Measurements from ENCODE around the gene ADAD2. TPM values are rescaled to one million over a fixed set of nuclear protein-coding genes. Genes with fewer than 3 reads are reported as not detected.

The ADAD2 gene
- total RNA-seq, 1 donor from 2014 or later = not detected

DNA sequence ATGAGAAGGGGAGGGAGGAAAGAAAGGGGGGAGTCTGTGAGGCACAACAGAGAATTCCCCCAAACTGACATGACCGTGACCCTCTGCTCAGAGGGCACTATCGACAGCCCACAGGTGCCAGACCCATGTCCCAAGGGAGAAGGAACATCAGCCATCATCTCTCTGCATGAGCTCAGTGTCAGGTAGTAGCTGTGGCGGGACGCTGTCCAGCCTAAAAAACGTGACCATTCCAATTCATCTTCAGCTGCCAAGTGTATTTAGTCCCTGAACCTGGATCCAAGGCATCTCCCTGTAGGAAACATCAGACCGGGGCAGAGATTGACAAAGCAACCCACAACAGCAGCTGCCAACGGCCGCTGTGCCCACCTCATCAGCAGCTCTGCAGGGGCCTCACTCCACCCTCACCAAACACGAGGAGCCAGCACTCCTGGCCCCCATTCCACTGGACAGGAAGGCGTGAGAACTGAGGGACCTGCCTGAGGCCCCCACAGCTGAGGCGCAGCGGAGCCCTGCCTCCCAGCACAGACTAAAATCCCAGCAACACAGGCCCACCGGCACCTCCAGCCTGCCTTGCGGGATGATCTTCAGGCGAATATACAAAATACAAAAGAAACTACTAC lies 12.7 kb upstream of the ADAD2 start:
- Histone ChIP-seq H3K9ac (ENCODE audit: low read length) (no peak overlapping the region), H3K9me3 (ENCODE audit: insufficient read depth, low read depth, low read length) (no peaks in the 10 kb centered on the region), H3K36me3 (ENCODE audit: insufficient read depth, low read length) (no peaks in the 10 kb centered on the region), H3K79me2 (ENCODE audit: insufficient read depth, low read length) (peaks cover 6% of the 10 kb centered on the region), H3K4me3 (ENCODE audit: insufficient read depth, low read depth, low read length) (no peak overlapping the region), H3K4me1 (ENCODE audit: insufficient read depth, low read length) (peaks cover 18% of the 10 kb centered on the region), H4K20me1 (ENCODE audit: insufficient read depth, low read length) (peaks cover 32% of the 10 kb centered on the region), H3K27me3 (ENCODE audit: insufficient read depth, low read length) (no peaks in the 10 kb centered on the region), H3K4me2 (ENCODE audit: low read length) (peak overlapping the region; percentile 71), H3K27ac (ENCODE audit: low read depth, low read length) (peak overlapping the region; percentile 43), H2AFZ (ENCODE audit: low read depth, low read length) (no peak overlapping the region)
- no peaks in the 10 kb centered on the region for H3K27me3 Mint-ChIP-seq (ENCODE audit: low read depth, unreplicated experiment)
- FAIRE-seq (no peak), DNase-seq (ENCODE audit: low read depth) (no peak)
- H3K36me3 Mint-ChIP-seq (ENCODE audit: low read depth, unreplicated experiment) = peaks cover 6% of the 10 kb centered on the region
- H3K9me3 Mint-ChIP-seq (ENCODE audit: unreplicated experiment) = no peaks in the 10 kb centered on the region
- H3K27ac Mint-ChIP-seq (ENCODE audit: unreplicated experiment) = peak overlapping the region; percentile 79
- no peak overlapping the region for H3K4me3 Mint-ChIP-seq (ENCODE audit: unreplicated experiment)
- peaks cover 34% of the 10 kb centered on the region for H3K4me1 Mint-ChIP-seq (ENCODE audit: low read depth, unreplicated experiment)
- TF ChIP-seq, protein P1, sequence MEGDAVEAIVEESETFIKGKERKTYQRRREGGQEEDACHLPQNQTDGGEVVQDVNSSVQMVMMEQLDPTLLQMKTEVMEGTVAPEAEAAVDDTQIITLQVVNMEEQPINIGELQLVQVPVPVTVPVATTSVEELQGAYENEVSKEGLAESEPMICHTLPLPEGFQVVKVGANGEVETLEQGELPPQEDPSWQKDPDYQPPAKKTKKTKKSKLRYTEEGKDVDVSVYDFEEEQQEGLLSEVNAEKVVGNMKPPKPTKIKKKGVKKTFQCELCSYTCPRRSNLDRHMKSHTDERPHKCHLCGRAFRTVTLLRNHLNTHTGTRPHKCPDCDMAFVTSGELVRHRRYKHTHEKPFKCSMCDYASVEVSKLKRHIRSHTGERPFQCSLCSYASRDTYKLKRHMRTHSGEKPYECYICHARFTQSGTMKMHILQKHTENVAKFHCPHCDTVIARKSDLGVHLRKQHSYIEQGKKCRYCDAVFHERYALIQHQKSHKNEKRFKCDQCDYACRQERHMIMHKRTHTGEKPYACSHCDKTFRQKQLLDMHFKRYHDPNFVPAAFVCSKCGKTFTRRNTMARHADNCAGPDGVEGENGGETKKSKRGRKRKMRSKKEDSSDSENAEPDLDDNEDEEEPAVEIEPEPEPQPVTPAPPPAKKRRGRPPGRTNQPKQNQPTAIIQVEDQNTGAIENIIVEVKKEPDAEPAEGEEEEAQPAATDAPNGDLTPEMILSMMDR (IDR thresholded peaks at IDR 0.05; ENCODE audit: insufficient read depth, low read depth, low read length) = no peak
- TF ChIP-seq EZH2 (IDR thresholded peaks at IDR 0.05; ENCODE audit: insufficient read depth, low read length) = no peak

DNA sequence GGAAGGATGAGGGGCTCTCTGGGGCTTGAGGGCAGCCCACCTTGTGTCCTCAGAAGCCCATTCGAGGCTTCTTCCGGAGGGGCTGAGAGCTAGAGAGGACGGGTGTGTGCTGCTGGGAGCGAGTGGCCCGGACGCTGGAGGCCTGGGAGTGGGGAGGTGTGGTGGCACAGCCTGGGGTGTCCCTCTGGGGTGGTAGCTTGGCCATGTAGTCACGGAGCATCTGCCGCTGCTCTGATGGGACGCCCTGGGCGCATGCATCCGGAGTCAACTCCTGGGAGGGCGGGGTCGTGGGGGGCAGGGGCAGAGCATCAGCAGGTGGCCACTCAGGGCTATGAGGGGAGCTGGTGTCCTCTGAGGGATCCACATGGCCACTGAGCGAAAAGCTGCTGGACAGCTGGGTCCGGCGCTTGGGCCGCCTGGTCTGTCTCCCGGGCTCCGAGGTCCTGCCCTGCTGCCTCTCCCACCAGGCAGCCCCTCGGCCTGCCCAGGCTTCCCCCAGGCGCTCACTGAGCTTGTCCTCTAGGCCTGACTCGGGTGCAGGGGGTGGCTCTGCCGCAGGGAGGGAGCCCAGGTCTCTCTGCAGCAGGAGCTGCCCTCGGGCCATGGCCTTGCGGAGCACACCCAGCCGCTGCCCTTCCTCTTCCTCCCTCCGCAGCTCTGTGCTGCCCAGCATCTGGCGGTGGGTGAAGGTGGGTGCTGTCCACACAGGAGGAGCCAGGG lies 11.9 kb upstream of the ADAD2 start:
- Mint-ChIP-seq H3K36me3 (ENCODE audit: low read depth, unreplicated experiment) (peaks cover 9% of the 10 kb centered on the region), H3K27me3 (ENCODE audit: low read depth, unreplicated experiment) (no peaks in the 10 kb centered on the region), H3K4me1 (ENCODE audit: low read depth, unreplicated experiment) (peaks cover 34% of the 10 kb centered on the region), H3K9me3 (ENCODE audit: unreplicated experiment) (no peaks in the 10 kb centered on the region), H3K27ac (ENCODE audit: unreplicated experiment) (no peak overlapping the region), H3K4me3 (ENCODE audit: unreplicated experiment) (no peak overlapping the region)
- Histone ChIP-seq H3K4me2 (ENCODE audit: low read length) (no peak overlapping the region), H2AFZ (ENCODE audit: low read depth, low read length) (no peak overlapping the region), H3K9ac (ENCODE audit: low read length) (no peak overlapping the region), H4K20me1 (ENCODE audit: insufficient read depth, low read length) (peaks cover 39% of the 10 kb centered on the region), H3K79me2 (ENCODE audit: insufficient read depth, low read length) (peaks cover 14% of the 10 kb centered on the region), H3K27me3 (ENCODE audit: insufficient read depth, low read length) (no peaks in the 10 kb centered on the region), H3K4me1 (ENCODE audit: insufficient read depth, low read length) (peaks cover 18% of the 10 kb centered on the region), H3K36me3 (ENCODE audit: insufficient read depth, low read length) (no peaks in the 10 kb centered on the region), H3K4me3 (ENCODE audit: insufficient read depth, low read depth, low read length) (no peak overlapping the region), H3K9me3 (ENCODE audit: insufficient read depth, low read depth, low read length) (no peaks in the 10 kb centered on the region), H3K27ac (ENCODE audit: low read depth, low read length) (no peak overlapping the region)
- DNase-seq (ENCODE audit: low read depth) = no peak
- no peak for FAIRE-seq
- TF ChIP-seq, protein P1 (IDR thresholded peaks at IDR 0.05; ENCODE audit: insufficient read depth, low read depth, low read length) = no peak
- TF ChIP-seq EZH2 (IDR thresholded peaks at IDR 0.05; ENCODE audit: insufficient read depth, low read length) = no peak

Measured in astrocyte (in vitro differentiated cells and primary cell).